Heart left ventricle (tissue), 16 donors: ENCODE data around the gene FLVCR2. TPM values are rescaled to one million over a fixed set of nuclear protein-coding genes. Genes with fewer than 3 reads are reported as not detected.

Source experiments
- ATAC-seq, 4 donors: fragments of 200-7000 bp; cut with Tn5 transposase; one replicate each; pipeline ENCODE4 v1.9.1; 2020 to 2022; ENCODE audit warnings: moderate library complexity in 4 of 4, mild to moderate bottlenecking in 3 of 4, moderate number of reproducible peaks in 1 of 4
- DNase-seq, 5 donors: peaks; one replicate each; pipeline ENCODE4 v3.0.0-alpha.2; 2020
- H3K27ac ChIP-seq, 12 donors: fragments of 200-600 bp; sonication (generic) in 4 of 12; one replicate each; pipeline versions ENCODE4 v1.5.0 to v1.8.0; 2016 to 2022; ENCODE audit warnings: mild to moderate bottlenecking in 2 of 12
- H3K27me3 ChIP-seq, 9 donors: fragments of 200-600 bp; sonication (generic) in 2 of 9; one replicate each; pipeline versions ENCODE4 v1.5.1 to v1.8.0; 2016 to 2022; ENCODE audit warnings: mild to moderate bottlenecking in 3 of 9
- H3K36me3 ChIP-seq, 9 donors: fragments of 200-600 bp; sonication (generic) in 2 of 9; one replicate each; pipeline versions ENCODE4 v1.5.0 to v1.8.0; 2018 to 2022; ENCODE audit warnings: mild to moderate bottlenecking in 2 of 9
- H3K4me1 ChIP-seq, 12 donors: fragments of 200-600 bp; sonication (generic) in 4 of 12; one replicate each; pipeline versions ENCODE4 v1.5.0 to v1.8.0; 2016 to 2022; ENCODE audit warnings: mild to moderate bottlenecking in 3 of 12
- H3K4me3 ChIP-seq, 12 donors: fragments of 200-600 bp; sonication (generic) in 4 of 12; one replicate each; pipeline versions ENCODE4 v1.5.0 to v1.8.0; 2017 to 2022; ENCODE audit warnings: mild to moderate bottlenecking in 9 of 12, moderate library complexity in 4 of 12
- H3K9me3 ChIP-seq, 12 donors: fragments of 200-600 bp; sonication (generic) in 4 of 12; one replicate each; pipeline versions ENCODE4 v1.5.0 to v1.8.0; 2016 to 2022; ENCODE audit warnings: mild to moderate bottlenecking in 1 of 12
- POLR2A ChIP-seq, 2 donors: fragments of 450-650 bp; IDR thresholded peaks; one replicate each; pipeline ENCODE4 v1.6.1; 2017; ENCODE audit warnings: antibody characterized with exemption in 2 of 2, mild to moderate bottlenecking in 2 of 2, moderate library complexity in 2 of 2
- WGBS, 4 donors: extraction: QIAGEN DNeasy Blood & Tissue Kit in 2 of 4; methylation state at CpG; one replicate each; pipeline versions ENCODE4 v1.1.5 to v1.1.7; 2013 to 2018; 5-methylcytosine and 5-hydroxymethylcytosine counted together
- intact Hi-C, 10 donors: fragments of 100-400 bp; cut with DNase I; formaldehyde crosslinking; loops; one replicate each; pipeline versions ENCODE4 v1.11.1 to v1.14.2; 2022
- polyA plus RNA-seq, 2 donors: library from polyadenylated mRNA; stranded (reverse); fragments of 200-250 nt; gene quantifications; one replicate each; pipeline ENCODE4 v1.2.3, GENCODE V29; 2013
- total RNA-seq, 9 donors: library from RNA; depleted of rRNA in 2 of 9; stranded (reverse); fragments of >200 nt in 2 of 9; fragmentation: NEBNext Ultra II Directional in 3 of 9; extraction: Animal tissue kit (Norgen Biotek cat#: 25700) in 3 of 9; gene quantifications; one replicate each; pipeline versions ENCODE4 v1.1.0 to v1.2.4, GENCODE V29; 2016 to 2023
- TF ChIP-seq, protein P1 (sequence below), 12 donors: fragments of 200-600 bp; sonication (generic) in 4 of 12; IDR thresholded peaks; one replicate each; pipeline versions ENCODE4 v1.5.0 to v1.8.0; 2018 to 2022; ENCODE audit warnings: antibody characterized with exemption in 12 of 12, mild to moderate bottlenecking in 5 of 12
- donor health status: ischemic (EF 13 %, LVEDD 7.1; RV severe dilation, severe dysfunction).
- donor health status: healthy with polysubstance abuse.
- donor health status: DM: no; HTN: yes; CAD: no.
- donor health status: DM: no; HTN: no; CAD: no.
- donor health status: ischemic (EF 25% LVEDD 6.9; RV normal size, moderate dysfunction).
- donor health status: ischemic (EF 25% LVEDD 5.7; RV mildly dilated, moderate dysfunction).
- donor health status: healthy.
- donor health status: DM: yes; HTN: yes; CAD: no.
- donor health status: ischemic (EF 35%, LVEDD 5.7; RV mildly dilated, moderate dysfunction).
- donor health status: nonischemic (EF 11% LVEDD 7.7; RV severe dilation, severe dysfunction).
- donor health status: DM: yes; HTN: yes; CAD: no.
- donor health status: PGD.
- donor health status: ischemic (EF 29% LVEDD 5.4; RV normal size, mild dysfunction).
- donor health status: nonischemic (EF 23%, LVEDD 6.1; RV moderate dilation, normal function).

Gene FLVCR2
- total and polyA plus RNA-seq, 11 donors, result 0.50 to 11.7 (median 1.6) TPM

DNA sequence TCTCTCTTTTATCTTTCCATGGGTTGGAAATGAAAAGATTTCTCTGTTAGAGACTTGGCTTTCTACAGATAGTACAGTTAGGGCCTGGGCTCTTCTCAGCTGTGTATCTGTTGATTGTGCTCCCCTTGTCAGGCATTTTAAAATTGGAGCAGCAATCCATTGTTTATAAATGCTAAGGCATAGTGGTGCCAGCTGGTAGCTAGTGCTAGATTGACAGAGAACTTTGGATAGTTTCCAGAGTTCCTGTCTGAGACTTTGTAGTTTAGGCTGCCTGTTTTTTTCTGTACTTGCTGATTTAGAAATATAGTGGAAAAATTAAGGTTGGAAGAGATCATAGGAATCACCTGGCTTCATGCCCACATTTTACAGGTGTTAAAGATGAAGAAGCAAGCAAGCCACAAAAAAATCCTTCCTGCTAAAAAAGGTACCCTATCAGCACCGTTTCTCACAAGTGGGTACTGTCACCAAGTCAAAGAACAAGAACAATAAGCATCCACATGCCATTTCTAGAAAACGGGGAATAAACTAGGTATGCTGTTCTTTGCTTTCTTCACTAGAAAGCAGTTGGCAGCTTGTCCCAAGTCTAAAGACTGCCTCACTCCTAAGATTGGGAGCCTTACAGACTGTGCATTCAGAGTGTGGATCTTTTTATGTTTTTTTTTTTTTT, 88.8 kb downstream of the FLVCR2 start:
- H3K27ac ChIP-seq, result no peak overlapping the region
- H3K36me3 ChIP-seq, result peaks cover 0 to 62% (median 49%) of the 10 kb centered on the region in 9 donors
- H3K4me3 ChIP-seq, result no peak overlapping the region
- H3K9me3 ChIP-seq, result peaks cover 0 to 8% (median 0%) of the 10 kb centered on the region in 12 donors
- ATAC-seq (peak; percentile 33 to 69 (median 56)), DNase-seq (no peak)
- no peak for TF ChIP-seq POLR2A (IDR thresholded peaks at IDR 0.05)
- TF ChIP-seq, protein P1, sequence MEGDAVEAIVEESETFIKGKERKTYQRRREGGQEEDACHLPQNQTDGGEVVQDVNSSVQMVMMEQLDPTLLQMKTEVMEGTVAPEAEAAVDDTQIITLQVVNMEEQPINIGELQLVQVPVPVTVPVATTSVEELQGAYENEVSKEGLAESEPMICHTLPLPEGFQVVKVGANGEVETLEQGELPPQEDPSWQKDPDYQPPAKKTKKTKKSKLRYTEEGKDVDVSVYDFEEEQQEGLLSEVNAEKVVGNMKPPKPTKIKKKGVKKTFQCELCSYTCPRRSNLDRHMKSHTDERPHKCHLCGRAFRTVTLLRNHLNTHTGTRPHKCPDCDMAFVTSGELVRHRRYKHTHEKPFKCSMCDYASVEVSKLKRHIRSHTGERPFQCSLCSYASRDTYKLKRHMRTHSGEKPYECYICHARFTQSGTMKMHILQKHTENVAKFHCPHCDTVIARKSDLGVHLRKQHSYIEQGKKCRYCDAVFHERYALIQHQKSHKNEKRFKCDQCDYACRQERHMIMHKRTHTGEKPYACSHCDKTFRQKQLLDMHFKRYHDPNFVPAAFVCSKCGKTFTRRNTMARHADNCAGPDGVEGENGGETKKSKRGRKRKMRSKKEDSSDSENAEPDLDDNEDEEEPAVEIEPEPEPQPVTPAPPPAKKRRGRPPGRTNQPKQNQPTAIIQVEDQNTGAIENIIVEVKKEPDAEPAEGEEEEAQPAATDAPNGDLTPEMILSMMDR (IDR thresholded peaks at IDR 0.05), result no peak
- 40 to 61% (median 52%) methylated on average over 2 of the region's 2 CpGs for WGBS, 4 donors
- H3K27me3 ChIP-seq, result no peaks in the 10 kb centered on the region
- H3K4me1 ChIP-seq, result peaks cover 0 to 14% (median 0%) of the 10 kb centered on the region in 12 donors
- intact Hi-C loops, result loop anchor here in 1 of 10 donors (10.0 kb wide), 1 partner anchor 532 kb away; no protein-coding TSS in a partner anchor

DNA sequence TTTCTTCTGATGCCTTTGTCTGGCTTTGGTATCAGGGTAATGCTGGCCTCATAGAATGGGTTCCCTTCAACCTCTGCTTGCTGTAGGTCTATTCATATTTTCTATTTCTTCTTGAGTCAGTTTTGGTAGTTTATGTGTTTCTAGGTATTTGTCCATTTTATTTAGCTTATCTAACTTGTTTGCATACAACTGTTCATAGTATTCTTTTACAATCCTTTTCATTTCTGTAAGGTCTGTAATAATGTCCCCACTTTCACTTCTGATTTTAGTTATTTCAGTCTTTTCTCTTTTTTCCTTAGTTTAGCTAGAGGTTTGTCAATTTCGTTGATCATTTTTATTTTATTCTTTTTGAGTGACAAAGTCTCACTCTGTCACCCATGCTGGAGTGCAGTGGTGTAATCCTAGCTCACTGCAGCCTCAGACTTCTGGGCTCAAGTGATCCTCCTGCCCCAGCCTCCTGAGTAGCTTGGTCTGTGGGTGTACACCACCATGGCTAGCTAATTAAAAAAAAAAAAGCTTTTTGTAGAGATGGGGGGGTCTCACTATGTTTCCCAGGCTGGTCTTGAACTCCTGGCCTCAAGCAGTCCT, 94.3 kb downstream of the FLVCR2 start:
- ATAC-seq (no peak), DNase-seq (no peak)
- H3K4me3 ChIP-seq, result no peak overlapping the region
- no peaks in the 10 kb centered on the region for H3K27me3 ChIP-seq
- peaks cover 0 to 45% (median 28%) of the 10 kb centered on the region in 9 donors for H3K36me3 ChIP-seq
- H3K9me3 ChIP-seq, result peaks cover 0 to 15% (median 0%) of the 10 kb centered on the region in 12 donors
- intact Hi-C loops, result no loop called here
- no peak overlapping the region for H3K27ac ChIP-seq
- TF ChIP-seq, protein P1 (IDR thresholded peaks at IDR 0.05), result no peak
- TF ChIP-seq POLR2A (IDR thresholded peaks at IDR 0.05), result no peak
- 88 to 98% (median 93%) methylated on average over 1 of the region's 1 CpG for WGBS, 4 donors
- no peaks in the 10 kb centered on the region for H3K4me1 ChIP-seq

DNA sequence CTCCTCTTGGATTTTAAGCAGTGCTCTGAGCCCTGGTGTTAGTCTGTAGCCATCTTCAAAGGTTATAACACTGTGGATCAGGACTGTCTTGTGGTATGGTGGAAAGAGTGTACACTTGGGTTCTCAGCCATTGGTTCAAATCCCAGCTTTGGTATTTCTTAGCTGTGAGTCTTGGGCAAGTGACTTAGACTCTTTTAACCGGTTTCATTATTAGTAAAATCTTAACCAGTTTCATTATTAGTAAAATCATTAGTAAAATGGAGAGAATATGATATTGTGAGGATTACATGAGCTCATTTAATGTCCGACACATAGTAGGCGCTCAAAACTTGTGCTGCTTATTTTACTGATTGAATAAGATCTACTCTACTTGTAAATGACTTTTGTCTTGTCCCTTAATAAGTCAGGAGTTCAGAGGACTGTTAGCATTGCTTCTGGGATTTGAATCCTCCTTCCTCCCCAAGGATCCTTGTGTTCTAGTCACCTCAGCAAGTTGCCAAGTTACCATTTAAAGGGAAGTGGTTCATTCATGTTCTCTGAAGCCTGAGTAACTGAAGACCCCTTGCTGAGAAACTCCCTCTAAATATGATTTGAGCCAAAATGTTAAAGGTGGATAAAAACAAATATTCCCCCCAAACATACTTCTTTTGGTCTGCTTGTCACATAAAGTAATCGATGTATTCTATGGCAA, 95.1 kb downstream of the FLVCR2 start:
- Histone ChIP-seq H3K27ac (no peak overlapping the region), H3K36me3 (peaks cover 0 to 41% (median 28%) of the 10 kb centered on the region in 9 donors), H3K4me1 (no peaks in the 10 kb centered on the region), H3K4me3 (no peak overlapping the region), H3K27me3 (no peaks in the 10 kb centered on the region), H3K9me3 (peaks cover 0 to 15% (median 0%) of the 10 kb centered on the region in 12 donors)
- intact Hi-C loops, result no loop called here
- DNase-seq (no peak), ATAC-seq (no peak)
- TF ChIP-seq, protein P1 (IDR thresholded peaks at IDR 0.05), result no peak
- TF ChIP-seq POLR2A (IDR thresholded peaks at IDR 0.05), result no peak
- 96 to 99% (median 97%) methylated on average over 4 of the region's 4 CpGs for WGBS, 4 donors
